Subcutaneous adipose tissue (tissue), 4 donors: Measurements from ENCODE around the gene ZFYVE9. TPM values are rescaled to one million over a fixed set of nuclear protein-coding genes. Genes with fewer than 3 reads are reported as not detected.

Source experiments
- total RNA-seq, 4 donors: library from RNA; depleted of rRNA; stranded (reverse); fragments of >200 nt; gene quantifications; one replicate each; pipeline ENCODE4 v1.1.0, GENCODE V29; 2016
- TF ChIP-seq, protein P1 (sequence below): fragments of 450-650 bp; IDR thresholded peaks from one replicate; pipeline ENCODE4 v1.5.1; 2016; ENCODE audit warnings: low read depth, mild to moderate bottlenecking, control low read depth, antibody characterized with exemption, moderate library complexity

ZFYVE9 gene
- total RNA-seq, 4 donors from 2014 or later, result 20.2 to 41.9 (median 31.5) TPM

DNA sequence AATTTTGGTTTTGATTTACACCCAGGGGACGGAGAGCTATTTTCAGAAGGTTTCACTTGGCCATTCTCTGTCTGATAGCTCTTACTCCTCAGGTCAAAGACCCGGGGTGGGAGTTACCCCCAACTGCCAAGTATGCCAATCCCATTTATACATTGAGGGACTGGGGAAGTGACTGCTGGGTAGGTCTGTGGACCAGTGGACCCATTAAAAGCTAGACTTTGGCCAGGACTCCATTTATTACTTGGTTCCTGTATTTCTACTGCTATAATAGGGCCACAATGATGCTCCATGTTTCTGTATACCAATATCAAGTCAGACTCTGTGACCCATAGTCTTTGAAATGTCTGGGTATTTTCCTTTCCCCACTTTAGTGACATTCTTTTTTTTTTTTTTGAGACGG lies 14.6 kb downstream of the ZFYVE9 start:
- TF ChIP-seq, protein P1, sequence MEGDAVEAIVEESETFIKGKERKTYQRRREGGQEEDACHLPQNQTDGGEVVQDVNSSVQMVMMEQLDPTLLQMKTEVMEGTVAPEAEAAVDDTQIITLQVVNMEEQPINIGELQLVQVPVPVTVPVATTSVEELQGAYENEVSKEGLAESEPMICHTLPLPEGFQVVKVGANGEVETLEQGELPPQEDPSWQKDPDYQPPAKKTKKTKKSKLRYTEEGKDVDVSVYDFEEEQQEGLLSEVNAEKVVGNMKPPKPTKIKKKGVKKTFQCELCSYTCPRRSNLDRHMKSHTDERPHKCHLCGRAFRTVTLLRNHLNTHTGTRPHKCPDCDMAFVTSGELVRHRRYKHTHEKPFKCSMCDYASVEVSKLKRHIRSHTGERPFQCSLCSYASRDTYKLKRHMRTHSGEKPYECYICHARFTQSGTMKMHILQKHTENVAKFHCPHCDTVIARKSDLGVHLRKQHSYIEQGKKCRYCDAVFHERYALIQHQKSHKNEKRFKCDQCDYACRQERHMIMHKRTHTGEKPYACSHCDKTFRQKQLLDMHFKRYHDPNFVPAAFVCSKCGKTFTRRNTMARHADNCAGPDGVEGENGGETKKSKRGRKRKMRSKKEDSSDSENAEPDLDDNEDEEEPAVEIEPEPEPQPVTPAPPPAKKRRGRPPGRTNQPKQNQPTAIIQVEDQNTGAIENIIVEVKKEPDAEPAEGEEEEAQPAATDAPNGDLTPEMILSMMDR, result no peak

DNA sequence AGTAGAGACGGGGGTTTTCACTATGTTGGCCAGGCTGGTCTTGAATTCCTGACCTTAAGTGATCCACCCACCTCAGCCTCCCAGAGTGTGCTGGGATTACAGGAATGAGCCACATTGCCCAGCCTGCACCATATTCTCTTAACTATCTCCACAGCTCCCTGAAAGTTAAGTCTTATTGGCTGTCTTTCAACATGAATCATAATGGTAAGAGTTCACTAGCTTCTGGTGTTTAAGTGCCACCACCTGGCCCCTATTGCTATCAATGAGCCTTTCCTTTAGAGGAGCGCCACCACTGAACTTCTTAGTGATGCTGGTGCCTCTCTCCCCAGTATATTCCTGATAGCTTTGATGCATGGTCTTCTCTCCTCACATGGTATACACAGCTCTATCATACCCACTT lies 15.7 kb downstream of the ZFYVE9 start:
- TF ChIP-seq, protein P1, result no peak

DNA sequence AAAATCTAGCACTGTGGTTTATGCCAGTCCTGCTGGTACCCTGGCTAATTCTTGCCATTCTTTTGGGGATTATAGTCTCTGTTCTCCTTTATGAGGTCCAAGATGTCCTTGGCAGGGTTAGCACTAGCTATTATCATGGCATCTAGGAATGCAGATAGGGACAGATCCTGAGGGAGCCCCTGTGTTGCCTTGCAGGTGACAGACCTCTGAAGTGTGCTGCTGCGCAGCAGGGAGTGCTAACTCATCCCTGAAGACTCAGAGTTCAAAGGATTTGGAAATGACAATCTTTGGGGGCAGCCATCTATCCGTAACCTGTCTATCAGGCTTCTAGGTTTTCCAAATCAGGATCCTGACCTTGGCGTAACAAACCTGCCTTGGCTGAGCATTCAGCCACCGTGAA lies 16.3 kb downstream of the ZFYVE9 start:
- TF ChIP-seq, protein P1, result no peak

DNA sequence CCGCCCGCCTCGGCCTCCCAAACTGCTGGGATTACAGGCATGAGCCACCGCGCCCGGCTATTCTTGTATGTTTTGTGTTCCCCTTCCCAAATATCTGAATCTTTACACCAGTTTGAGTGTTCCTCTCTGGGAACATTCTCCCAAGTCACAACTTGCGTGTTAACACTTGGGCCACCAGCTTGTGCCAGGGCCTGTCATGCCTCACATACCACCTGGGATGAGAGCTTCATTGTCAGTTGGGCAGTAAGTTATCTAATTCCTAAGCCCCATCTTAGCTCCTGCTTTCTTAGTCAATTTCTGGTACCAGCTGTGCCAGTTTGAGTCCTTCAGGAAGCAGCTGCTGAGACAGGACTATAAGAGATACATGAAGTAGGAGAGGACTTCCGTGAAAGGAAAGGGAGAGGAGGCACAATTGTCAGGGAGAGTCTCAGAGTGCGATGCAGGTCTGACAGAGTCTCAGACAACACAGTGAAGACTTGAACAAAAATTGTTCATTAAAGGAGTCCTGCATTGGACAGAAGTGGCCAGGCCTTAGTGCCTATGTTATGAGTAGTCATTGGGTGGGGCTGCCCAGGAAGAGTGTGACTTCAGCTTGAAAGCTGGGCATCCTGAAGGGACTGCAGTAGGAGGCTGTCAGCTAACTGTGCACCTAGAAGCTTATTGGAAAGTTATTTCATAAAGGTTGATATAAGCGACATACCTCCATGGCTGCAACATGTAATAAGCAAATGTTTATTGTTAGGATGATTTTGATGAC lies 17.3 kb downstream of the ZFYVE9 start:
- TF ChIP-seq, protein P1, result no peak

DNA sequence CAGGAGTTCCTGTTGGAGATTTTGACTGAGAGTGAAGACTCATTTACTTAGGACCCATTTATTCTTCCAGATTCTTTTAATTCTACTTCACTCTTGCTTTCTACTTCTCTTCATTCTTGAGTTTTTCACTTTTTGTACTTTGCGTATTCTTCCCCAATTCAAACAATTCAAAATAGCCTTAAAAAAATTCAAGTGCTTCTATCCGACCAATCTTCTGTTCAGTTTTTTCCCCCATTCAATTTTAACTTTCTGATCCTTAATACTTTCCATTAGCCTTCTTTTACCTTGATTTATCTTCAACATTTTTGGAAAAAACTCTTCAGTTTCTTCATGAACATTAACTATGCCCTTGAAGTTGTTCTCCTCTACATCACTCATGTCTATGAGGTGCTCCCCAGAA lies 21.1 kb downstream of the ZFYVE9 start:
- TF ChIP-seq, protein P1, result no peak

DNA sequence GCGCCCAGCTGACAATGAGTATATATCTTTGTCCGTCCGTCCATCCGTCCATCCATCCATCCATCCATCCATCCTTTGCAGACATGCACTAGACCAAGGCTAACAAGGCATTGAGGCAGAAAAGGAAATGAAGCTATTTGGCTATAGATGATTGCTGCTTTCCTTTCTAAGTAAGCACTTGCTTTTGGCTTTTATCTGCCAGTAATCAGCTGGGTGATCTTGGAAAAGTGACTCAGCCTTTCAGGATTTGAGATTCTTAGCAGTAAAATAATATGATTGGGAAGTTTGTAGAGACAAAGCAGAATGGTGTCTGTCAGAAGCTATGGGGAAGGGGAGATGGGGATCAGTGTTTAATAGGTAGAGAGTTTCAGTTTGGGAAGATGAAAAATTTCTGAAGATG lies 22.7 kb downstream of the ZFYVE9 start:
- TF ChIP-seq, protein P1, result no peak

DNA sequence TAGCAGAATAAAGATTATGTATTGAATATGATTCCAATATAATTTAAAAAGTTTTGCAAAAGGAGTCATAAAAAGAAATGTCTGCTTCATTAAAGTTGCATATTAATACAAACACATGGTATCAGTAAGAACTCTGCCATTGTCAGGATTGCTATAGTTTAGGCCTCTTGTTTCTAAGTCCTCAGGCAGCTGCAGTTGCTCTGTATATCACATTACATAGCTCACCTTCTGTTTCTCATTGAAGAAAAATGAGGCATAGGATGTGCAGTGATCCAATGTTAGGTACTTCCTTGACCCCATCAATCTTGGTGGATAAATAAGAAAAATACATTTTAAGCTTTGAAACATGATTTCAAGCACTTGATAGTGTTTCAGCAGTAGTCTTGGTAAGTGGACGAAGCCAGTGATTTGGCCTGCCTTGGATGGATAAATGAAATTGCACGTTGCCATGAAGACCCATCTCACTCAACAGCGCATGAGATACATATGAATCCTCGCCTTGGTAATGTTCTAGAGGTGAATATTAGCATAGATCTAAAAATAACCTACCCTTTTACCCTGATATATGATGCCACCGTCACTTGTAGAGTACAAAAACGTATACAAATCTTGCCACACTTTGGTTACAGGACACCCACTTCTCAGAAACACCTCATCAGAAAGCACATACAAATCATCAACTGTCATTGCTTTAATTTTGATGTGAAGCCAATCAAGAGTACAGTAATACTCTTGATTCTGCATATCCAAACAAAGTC lies 25.3 kb downstream of the ZFYVE9 start:
- TF ChIP-seq, protein P1, result no peak
